IPS-18c (cell line): ENCODE data around the gene SINHCAF.
"Not testable (repeated sequence)": the region's sequence is repeated elsewhere in the genome, so short reads cannot be mapped to it uniquely, and the experiment has no call there.

ENCODE experiments used
- H3K4me3 ChIP-seq: 2 replicates; pipeline ENCODE4 v1.7.0; 2013; ENCODE audit warnings: low read depth, mild to moderate bottlenecking, low read length, moderate library complexity; ENCODE audit not compliant: insufficient read depth
- H3K9me3 ChIP-seq: one replicate; pipeline ENCODE4 v1.6.1; 2013; ENCODE audit warnings: mild to moderate bottlenecking, low read length, moderate library complexity; ENCODE audit not compliant: control insufficient read depth, insufficient read depth

The SINHCAF gene

GRCh38 chr12:31288381-31288780 lies 37.6 kb downstream of the SINHCAF start:
- H3K4me3 ChIP-seq: no peak overlapping the region
- H3K9me3 ChIP-seq: no peaks in the 10 kb centered on the region

GRCh38 chr12:31280183-31280582 lies 45.8 kb downstream of the SINHCAF start:
- Histone ChIP-seq H3K4me3 (no peak overlapping the region), H3K9me3 (no peaks in the 10 kb centered on the region)

- Histone ChIP-seq H3K9me3 (no peaks in the 10 kb centered on the region), H3K4me3 (no peak overlapping the region)
Observed at GRCh38 chr12:31279390-31279924, 46.5 kb downstream of the SINHCAF start.

- no peak overlapping the region for H3K4me3 ChIP-seq
- H3K9me3 ChIP-seq: no peaks in the 10 kb centered on the region
Observed at GRCh38 chr12:31278832-31279231, 47.1 kb downstream of the SINHCAF start.

- no peak overlapping the region for H3K4me3 ChIP-seq
- no peaks in the 10 kb centered on the region for H3K9me3 ChIP-seq
Observed at GRCh38 chr12:31278424-31278823, 47.5 kb downstream of the SINHCAF start.

- H3K9me3 ChIP-seq: no peaks in the 10 kb centered on the region
- no peak overlapping the region for H3K4me3 ChIP-seq
Observed at GRCh38 chr12:31277081-31277480, 48.9 kb downstream of the SINHCAF start.

GRCh38 chr12:31275491-31275890 lies 50.5 kb downstream of the SINHCAF start:
- no peaks in the 10 kb centered on the region for H3K9me3 ChIP-seq
- no peak overlapping the region for H3K4me3 ChIP-seq

- no peak overlapping the region for H3K4me3 ChIP-seq
- no peaks in the 10 kb centered on the region for H3K9me3 ChIP-seq
Observed at GRCh38 chr12:31274520-31275300, 51.2 kb downstream of the SINHCAF start.

- not testable (repeated sequence) for H3K9me3 ChIP-seq, H3K4me3 ChIP-seq
Observed at GRCh38 chr12:31273794-31274193, 52.2 kb downstream of the SINHCAF start.

- H3K4me3 ChIP-seq: no peak overlapping the region
- no peaks in the 10 kb centered on the region for H3K9me3 ChIP-seq
Observed at GRCh38 chr12:31272607-31273225, 53.2 kb downstream of the SINHCAF start.

GRCh38 chr12:31267966-31268365 lies 58.0 kb downstream of the SINHCAF start:
- Histone ChIP-seq H3K9me3 (no peaks in the 10 kb centered on the region), H3K4me3 (no peak overlapping the region)

- H3K9me3 ChIP-seq: no peaks in the 10 kb centered on the region
- no peak overlapping the region for H3K4me3 ChIP-seq
Observed at GRCh38 chr12:31265722-31266121, 60.2 kb downstream of the SINHCAF start.

GRCh38 chr12:31263661-31264060 lies 62.3 kb downstream of the SINHCAF start:
- H3K4me3 ChIP-seq: no peak overlapping the region

GRCh38 chr12:31261744-31262143 lies 64.2 kb downstream of the SINHCAF start:
- H3K9me3 ChIP-seq: no peaks in the 10 kb centered on the region
- no peak overlapping the region for H3K4me3 ChIP-seq

More at GRCh38 chr12:31263661-31264060, 62.3 kb downstream of the SINHCAF start:
- H3K9me3 ChIP-seq: no peaks in the 10 kb centered on the region

GRCh38 chr12:31260840-31261239 lies 65.1 kb downstream of the SINHCAF start:
- no peaks in the 10 kb centered on the region for H3K9me3 ChIP-seq
- H3K4me3 ChIP-seq: no peak overlapping the region

- Histone ChIP-seq H3K4me3 (no peak overlapping the region), H3K9me3 (no peaks in the 10 kb centered on the region)
Observed at GRCh38 chr12:31259136-31259886, 66.6 kb downstream of the SINHCAF start.

- H3K9me3 ChIP-seq: no peaks in the 10 kb centered on the region
- no peak overlapping the region for H3K4me3 ChIP-seq
Observed at GRCh38 chr12:31257784-31258183, 68.2 kb downstream of the SINHCAF start.
